Endothelial cell of umbilical vein (primary cell): ENCODE data around the gene GUCY1A1.

Experiments used
- EZH2 ChIP-seq: IDR thresholded peaks from 2 replicates; pipeline ENCODE4 v1.6.1; 2012; ENCODE audit warnings: borderline replicate concordance, low read depth, mild to moderate bottlenecking, moderate library complexity, low read length, inconsistent platforms; ENCODE audit not compliant: severe bottlenecking
- GATA2 ChIP-seq: IDR thresholded peaks from 2 replicates; pipeline ENCODE4 v1.7.0; 2011; ENCODE audit warnings: low read depth, mild to moderate bottlenecking, moderate library complexity, mixed read lengths, low read length; ENCODE audit not compliant: insufficient read length, insufficient read depth
- JUN ChIP-seq: IDR thresholded peaks from 2 replicates; pipeline ENCODE4 v1.6.1; 2011; ENCODE audit warnings: borderline replicate concordance, low read depth; ENCODE audit not compliant: insufficient read length, insufficient read depth
- MYC ChIP-seq: IDR thresholded peaks from one replicate; pipeline ENCODE4 v1.6.1; 2011; ENCODE audit warnings: mild to moderate bottlenecking, low read depth, low read length
- POLR2A ChIP-seq: IDR thresholded peaks from 2 replicates; pipeline ENCODE4 v1.6.1; 2012; ENCODE audit warnings: low read depth, mild to moderate bottlenecking, control low read depth, low read length
- POLR2AphosphoS5 ChIP-seq: IDR thresholded peaks from 2 replicates; pipeline ENCODE4 v1.6.1; 2012; ENCODE audit warnings: low read depth, mild to moderate bottlenecking, control low read depth, low read length, moderate library complexity; ENCODE audit not compliant: insufficient read depth
- TF ChIP-seq, protein P1 (sequence below), 2 donors: IDR thresholded peaks; 1 replicate in 1 of 2; 2 replicates in 1 of 2; pipeline ENCODE4 v1.5.1; 2011; ENCODE audit warnings: low read length in 2 of 2, mild to moderate bottlenecking in 2 of 2, moderate library complexity in 2 of 2, control low read depth in 1 of 2, inconsistent platforms in 1 of 2, low read depth in 1 of 2; ENCODE audit not compliant: insufficient read depth in 1 of 2; ENCODE audit errors: extremely low read depth in 1 of 2
- TF ChIP-seq, protein P2 (sequence below): IDR thresholded peaks from 2 replicates; pipeline ENCODE4 v1.6.1; 2011; ENCODE audit not compliant: insufficient read depth, insufficient read length

DNA sequence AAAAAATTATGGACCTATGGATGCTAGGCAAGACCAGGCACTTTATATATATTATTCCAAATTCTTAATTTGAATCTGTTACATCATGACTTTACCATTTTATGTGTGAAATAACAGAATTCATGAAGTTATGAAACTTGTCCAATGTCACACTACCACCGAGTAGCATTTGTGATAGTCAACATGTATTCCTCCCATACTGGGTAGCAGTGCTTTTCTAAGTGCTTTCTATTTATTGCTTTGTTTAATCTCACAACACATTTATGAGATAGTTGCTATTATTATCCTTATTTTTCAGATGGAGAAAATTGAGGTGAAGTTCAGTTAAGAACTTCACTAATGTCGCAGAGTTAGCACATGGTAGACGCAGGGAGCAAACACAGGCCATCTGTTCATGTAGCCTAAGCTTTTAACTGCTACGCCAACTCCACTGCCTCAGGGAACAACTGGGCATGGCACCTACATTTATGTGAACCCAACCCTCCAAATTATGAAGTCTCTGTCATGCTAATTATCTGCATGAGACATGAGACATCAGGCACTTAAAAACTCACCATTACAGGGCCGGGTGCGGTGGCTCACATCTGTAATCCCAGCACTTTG, 20.8 kb downstream of the GUCY1A1 start:
- TF ChIP-seq, protein P1, sequence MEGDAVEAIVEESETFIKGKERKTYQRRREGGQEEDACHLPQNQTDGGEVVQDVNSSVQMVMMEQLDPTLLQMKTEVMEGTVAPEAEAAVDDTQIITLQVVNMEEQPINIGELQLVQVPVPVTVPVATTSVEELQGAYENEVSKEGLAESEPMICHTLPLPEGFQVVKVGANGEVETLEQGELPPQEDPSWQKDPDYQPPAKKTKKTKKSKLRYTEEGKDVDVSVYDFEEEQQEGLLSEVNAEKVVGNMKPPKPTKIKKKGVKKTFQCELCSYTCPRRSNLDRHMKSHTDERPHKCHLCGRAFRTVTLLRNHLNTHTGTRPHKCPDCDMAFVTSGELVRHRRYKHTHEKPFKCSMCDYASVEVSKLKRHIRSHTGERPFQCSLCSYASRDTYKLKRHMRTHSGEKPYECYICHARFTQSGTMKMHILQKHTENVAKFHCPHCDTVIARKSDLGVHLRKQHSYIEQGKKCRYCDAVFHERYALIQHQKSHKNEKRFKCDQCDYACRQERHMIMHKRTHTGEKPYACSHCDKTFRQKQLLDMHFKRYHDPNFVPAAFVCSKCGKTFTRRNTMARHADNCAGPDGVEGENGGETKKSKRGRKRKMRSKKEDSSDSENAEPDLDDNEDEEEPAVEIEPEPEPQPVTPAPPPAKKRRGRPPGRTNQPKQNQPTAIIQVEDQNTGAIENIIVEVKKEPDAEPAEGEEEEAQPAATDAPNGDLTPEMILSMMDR (IDR thresholded peaks at IDR 0.05; ENCODE audit: extremely low read depth in 1 of 2, insufficient read depth in 1 of 2, low read depth in 1 of 2, low read length in 2 of 2) = no peak
- TF ChIP-seq POLR2A = no peak
- no peak for TF ChIP-seq JUN
- TF ChIP-seq POLR2AphosphoS5 = no peak
- TF ChIP-seq, protein P2, sequence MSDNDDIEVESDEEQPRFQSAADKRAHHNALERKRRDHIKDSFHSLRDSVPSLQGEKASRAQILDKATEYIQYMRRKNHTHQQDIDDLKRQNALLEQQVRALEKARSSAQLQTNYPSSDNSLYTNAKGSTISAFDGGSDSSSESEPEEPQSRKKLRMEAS = no peak
- no peak for TF ChIP-seq MYC
- TF ChIP-seq EZH2 = no peak
- TF ChIP-seq GATA2 = no peak
